ENCODE data around the gene IRAG1.

IRAG1 gene

GRCh38 chr11:10693509-10694081 lies at the start of gene IRAG1:
IRAG1 (minus strand) TSS chr11:10693755; CDS start chr11:10693602, 153 bp downstream.
- Histone ChIP-seq H3K4me1 (ENCODE audit: control insufficient read depth in 2 of 2, insufficient read depth in 2 of 2, low read length in 2 of 2) (no peaks in the 10 kb centered on the region), H3K9me3 (ENCODE audit: control insufficient read depth in 2 of 2, low read length in 2 of 2) (no peaks in the 10 kb centered on the region), H3K9ac (ENCODE audit: low read depth in 1 of 2, low read length in 2 of 2) (peak within 1 kb of the TSS; percentile 54 to 57), H3K27me3 (ENCODE audit: control insufficient read depth in 2 of 2, insufficient read depth in 2 of 2, low read length in 2 of 2) (peaks cover 0 to 2% of the 10 kb centered on the region in 2 donors), H3K36me3 (ENCODE audit: control insufficient read depth in 2 of 2, insufficient read depth in 2 of 2, low read length in 2 of 2) (no peaks in the 10 kb centered on the region), H3K4me3 (ENCODE audit: low read length in 2 of 2) (peak within 1 kb of the TSS; percentile 49 to 64), H3K27ac (ENCODE audit: low read depth in 2 of 2, low read length in 2 of 2) (peak within 1 kb of the TSS; percentile 78 to 80)

- Histone ChIP-seq H3K27me3 (ENCODE audit: control insufficient read depth in 2 of 2, insufficient read depth in 2 of 2, low read length in 2 of 2) (no peaks in the 10 kb centered on the region), H3K9me3 (ENCODE audit: control insufficient read depth in 2 of 2, low read length in 2 of 2) (no peaks in the 10 kb centered on the region), H3K4me1 (ENCODE audit: control insufficient read depth in 2 of 2, insufficient read depth in 2 of 2, low read length in 2 of 2) (peaks cover 14% of the 10 kb centered on the region in 2 donors), H3K4me3 (ENCODE audit: low read length in 2 of 2) (no peak overlapping the region), H3K9ac (ENCODE audit: low read depth in 1 of 2, low read length in 2 of 2) (no peak overlapping the region), H3K27ac (ENCODE audit: low read depth in 2 of 2, low read length in 2 of 2) (peak overlapping the region; percentile 56 to 68), H3K36me3 (ENCODE audit: control insufficient read depth in 2 of 2, insufficient read depth in 2 of 2, low read length in 2 of 2) (no peaks in the 10 kb centered on the region)
Observed at GRCh38 chr11:10742460-10743208, 49.1 kb upstream of the IRAG1 start.

- H3K9ac ChIP-seq (ENCODE audit: low read depth in 1 of 2, low read length in 2 of 2), result peak overlapping the region; percentile 36 to 53
- peaks cover 4 to 11% of the 10 kb centered on the region in 2 donors for H3K4me1 ChIP-seq (ENCODE audit: control insufficient read depth in 2 of 2, insufficient read depth in 2 of 2, low read length in 2 of 2)
- H3K4me3 ChIP-seq (ENCODE audit: low read length in 2 of 2), result peak overlapping the region; percentile 37 to 61
- H3K36me3 ChIP-seq (ENCODE audit: control insufficient read depth in 2 of 2, insufficient read depth in 2 of 2, low read length in 2 of 2), result no peaks in the 10 kb centered on the region
- no peaks in the 10 kb centered on the region for H3K9me3 ChIP-seq (ENCODE audit: control insufficient read depth in 2 of 2, low read length in 2 of 2)
- H3K27ac ChIP-seq (ENCODE audit: low read depth in 2 of 2, low read length in 2 of 2), result peak overlapping the region; percentile 38 to 66
- H3K27me3 ChIP-seq (ENCODE audit: control insufficient read depth in 2 of 2, insufficient read depth in 2 of 2, low read length in 2 of 2), result no peaks in the 10 kb centered on the region
Observed at GRCh38 chr11:10735481-10736475, 42.2 kb upstream of the IRAG1 start.

GRCh38 chr11:10731064-10731680 lies 37.6 kb upstream of the IRAG1 start:
- Histone ChIP-seq H3K36me3 (ENCODE audit: control insufficient read depth in 2 of 2, insufficient read depth in 2 of 2, low read length in 2 of 2) (no peaks in the 10 kb centered on the region), H3K27me3 (ENCODE audit: control insufficient read depth in 2 of 2, insufficient read depth in 2 of 2, low read length in 2 of 2) (no peaks in the 10 kb centered on the region), H3K4me1 (ENCODE audit: control insufficient read depth in 2 of 2, insufficient read depth in 2 of 2, low read length in 2 of 2) (peaks cover 4 to 8% of the 10 kb centered on the region in 2 donors), H3K27ac (ENCODE audit: low read depth in 2 of 2, low read length in 2 of 2) (no peak overlapping the region), H3K9me3 (ENCODE audit: control insufficient read depth in 2 of 2, low read length in 2 of 2) (no peaks in the 10 kb centered on the region), H3K4me3 (ENCODE audit: low read length in 2 of 2) (no peak overlapping the region), H3K9ac (ENCODE audit: low read depth in 1 of 2, low read length in 2 of 2) (no peak overlapping the region)

- Histone ChIP-seq H3K27ac (ENCODE audit: low read depth in 2 of 2, low read length in 2 of 2) (no peak overlapping the region), H3K36me3 (ENCODE audit: control insufficient read depth in 2 of 2, insufficient read depth in 2 of 2, low read length in 2 of 2) (no peaks in the 10 kb centered on the region), H3K9ac (ENCODE audit: low read depth in 1 of 2, low read length in 2 of 2) (no peak overlapping the region), H3K4me3 (ENCODE audit: low read length in 2 of 2) (no peak overlapping the region), H3K4me1 (ENCODE audit: control insufficient read depth in 2 of 2, insufficient read depth in 2 of 2, low read length in 2 of 2) (no peaks in the 10 kb centered on the region), H3K9me3 (ENCODE audit: control insufficient read depth in 2 of 2, low read length in 2 of 2) (no peaks in the 10 kb centered on the region), H3K27me3 (ENCODE audit: control insufficient read depth in 2 of 2, insufficient read depth in 2 of 2, low read length in 2 of 2) (no peaks in the 10 kb centered on the region)
Observed at GRCh38 chr11:10730151-10730550, 36.6 kb upstream of the IRAG1 start.

- Histone ChIP-seq H3K4me3 (ENCODE audit: low read length in 2 of 2) (peak overlapping the region in 1 of 2 donors; percentile 20), H3K27ac (ENCODE audit: low read depth in 2 of 2, low read length in 2 of 2) (peak overlapping the region; percentile 16 to 43), H3K27me3 (ENCODE audit: control insufficient read depth in 2 of 2, insufficient read depth in 2 of 2, low read length in 2 of 2) (no peaks in the 10 kb centered on the region), H3K9me3 (ENCODE audit: control insufficient read depth in 2 of 2, low read length in 2 of 2) (no peaks in the 10 kb centered on the region), H3K9ac (ENCODE audit: low read depth in 1 of 2, low read length in 2 of 2) (no peak overlapping the region), H3K36me3 (ENCODE audit: control insufficient read depth in 2 of 2, insufficient read depth in 2 of 2, low read length in 2 of 2) (no peaks in the 10 kb centered on the region), H3K4me1 (ENCODE audit: control insufficient read depth in 2 of 2, insufficient read depth in 2 of 2, low read length in 2 of 2) (no peaks in the 10 kb centered on the region)
Observed at GRCh38 chr11:10728789-10729472, 35.4 kb upstream of the IRAG1 start.

GRCh38 chr11:10728154-10728553 lies 34.6 kb upstream of the IRAG1 start:
- no peak overlapping the region for H3K4me3 ChIP-seq (ENCODE audit: low read length in 2 of 2)
- H3K9me3 ChIP-seq (ENCODE audit: control insufficient read depth in 2 of 2, low read length in 2 of 2), result no peaks in the 10 kb centered on the region
- no peak overlapping the region for H3K9ac ChIP-seq (ENCODE audit: low read depth in 1 of 2, low read length in 2 of 2)

GRCh38 chr11:10727146-10727851 lies 33.7 kb upstream of the IRAG1 start:
- Histone ChIP-seq H3K36me3 (ENCODE audit: control insufficient read depth in 2 of 2, insufficient read depth in 2 of 2, low read length in 2 of 2) (no peaks in the 10 kb centered on the region), H3K9ac (ENCODE audit: low read depth in 1 of 2, low read length in 2 of 2) (no peak overlapping the region), H3K9me3 (ENCODE audit: control insufficient read depth in 2 of 2, low read length in 2 of 2) (no peaks in the 10 kb centered on the region), H3K4me3 (ENCODE audit: low read length in 2 of 2) (no peak overlapping the region), H3K27ac (ENCODE audit: low read depth in 2 of 2, low read length in 2 of 2) (no peak overlapping the region), H3K27me3 (ENCODE audit: control insufficient read depth in 2 of 2, insufficient read depth in 2 of 2, low read length in 2 of 2) (no peaks in the 10 kb centered on the region), H3K4me1 (ENCODE audit: control insufficient read depth in 2 of 2, insufficient read depth in 2 of 2, low read length in 2 of 2) (no peaks in the 10 kb centered on the region)

More at GRCh38 chr11:10728154-10728553, 34.6 kb upstream of the IRAG1 start:
- no peaks in the 10 kb centered on the region for H3K4me1 ChIP-seq (ENCODE audit: control insufficient read depth in 2 of 2, insufficient read depth in 2 of 2, low read length in 2 of 2)
- H3K27ac ChIP-seq (ENCODE audit: low read depth in 2 of 2, low read length in 2 of 2), result peak overlapping the region in 1 of 2 donors; percentile 21
- H3K36me3 ChIP-seq (ENCODE audit: control insufficient read depth in 2 of 2, insufficient read depth in 2 of 2, low read length in 2 of 2), result no peaks in the 10 kb centered on the region
- H3K27me3 ChIP-seq (ENCODE audit: control insufficient read depth in 2 of 2, insufficient read depth in 2 of 2, low read length in 2 of 2), result no peaks in the 10 kb centered on the region

GRCh38 chr11:10725907-10726253 lies 32.3 kb upstream of the IRAG1 start:
- Histone ChIP-seq H3K27ac (ENCODE audit: low read depth in 2 of 2, low read length in 2 of 2) (no peak overlapping the region), H3K9ac (ENCODE audit: low read depth in 1 of 2, low read length in 2 of 2) (no peak overlapping the region), H3K27me3 (ENCODE audit: control insufficient read depth in 2 of 2, insufficient read depth in 2 of 2, low read length in 2 of 2) (no peaks in the 10 kb centered on the region), H3K4me1 (ENCODE audit: control insufficient read depth in 2 of 2, insufficient read depth in 2 of 2, low read length in 2 of 2) (no peaks in the 10 kb centered on the region), H3K9me3 (ENCODE audit: control insufficient read depth in 2 of 2, low read length in 2 of 2) (no peaks in the 10 kb centered on the region), H3K4me3 (ENCODE audit: low read length in 2 of 2) (no peak overlapping the region), H3K36me3 (ENCODE audit: control insufficient read depth in 2 of 2, insufficient read depth in 2 of 2, low read length in 2 of 2) (no peaks in the 10 kb centered on the region)

Measured in mucosa of rectum (tissue), 2 donors.